ENCODE measurements around the gene CACNA1B.
A peak's percentile ranks its signal among the peaks of the same experiment; 100 is the strongest.

Gene CACNA1B

GRCh38 chr9:137877506-137878122 is at the start of gene CACNA1B:
Gene CACNA1B (plus strand): TSS chr9:137877782. CDS start chr9:137877934, 152 bp downstream.
- peak; percentile 94 for DNase-seq (ENCODE audit: low spot score)

- DNase-seq (ENCODE audit: low spot score) = no peak
Measured at GRCh38 chr9:137827908-137828526, 49.6 kb upstream of the CACNA1B start.

GRCh38 chr9:137828527-137829259 is 48.9 kb upstream of the CACNA1B start:
- DNase-seq (ENCODE audit: low spot score) = peak; percentile 92

- DNase-seq (ENCODE audit: low spot score) = no peak
Measured at GRCh38 chr9:137829260-137829996, 48.2 kb upstream of the CACNA1B start.

- DNase-seq (ENCODE audit: low spot score) = no peak
Measured at GRCh38 chr9:137832191-137832700, 45.3 kb upstream of the CACNA1B start.

- DNase-seq (ENCODE audit: low spot score) = no peak
Measured at GRCh38 chr9:137832830-137833590, 44.6 kb upstream of the CACNA1B start.

- no peak for DNase-seq (ENCODE audit: low spot score)
Measured at GRCh38 chr9:137833721-137834613, 43.6 kb upstream of the CACNA1B start.

GRCh38 chr9:137834846-137835546 is 42.6 kb upstream of the CACNA1B start:
- DNase-seq (ENCODE audit: low spot score) = no peak

GRCh38 chr9:137836151-137836830 is 41.3 kb upstream of the CACNA1B start:
- DNase-seq (ENCODE audit: low spot score) = no peak

GRCh38 chr9:137836831-137837241 is 40.7 kb upstream of the CACNA1B start:
- no peak for DNase-seq (ENCODE audit: low spot score)

- DNase-seq (ENCODE audit: low spot score) = no peak
Measured at GRCh38 chr9:137837345-137838278, 40.0 kb upstream of the CACNA1B start.

GRCh38 chr9:137838576-137838975 is 39.0 kb upstream of the CACNA1B start:
- no peak for DNase-seq (ENCODE audit: low spot score)

GRCh38 chr9:137843355-137843754 is 34.2 kb upstream of the CACNA1B start:
- no peak for DNase-seq (ENCODE audit: low spot score)

- DNase-seq (ENCODE audit: low spot score) = no peak
Measured at GRCh38 chr9:137851516-137852267, 25.9 kb upstream of the CACNA1B start.

- DNase-seq (ENCODE audit: low spot score) = no peak
Measured at GRCh38 chr9:137853392-137853995, 24.1 kb upstream of the CACNA1B start.

- DNase-seq (ENCODE audit: low spot score) = no peak
Measured at GRCh38 chr9:137860361-137860760, 17.2 kb upstream of the CACNA1B start.

GRCh38 chr9:137865581-137866145 is 11.9 kb upstream of the CACNA1B start:
- no peak for DNase-seq (ENCODE audit: low spot score)

Measured in iPS-NIHi11 (cell line).